H1 (cell line): ENCODE data around the gene MCAT. TPM values are rescaled to one million over a fixed set of nuclear protein-coding genes. Genes with fewer than 3 reads are reported as not detected.

Experiments
- CTCF ChIA-PET: fragments of 300-600 bp; sonication (Branson Sonifier 250); formaldehyde crosslinking; loops from one replicate; lab custom pipeline; 2021; ENCODE audit not compliant: partially characterized antibody; lab: Charles Lee
- POLR2A ChIA-PET: fragments of 300-600 bp; sonication (Branson Sonifier 250); formaldehyde crosslinking; loops from one replicate; lab custom pipeline; 2021; ENCODE audit warnings: inconsistent platforms; ENCODE audit not compliant: partially characterized antibody; lab: Charles Lee
- DNase-seq, 2 experiments: peaks; one replicate each; pipeline versions ENCODE4 v3.0.0 to v3.0.0-alpha.2; 2010 to 2022; ENCODE audit warnings: low spot score in 2 of 2, low read depth in 1 of 2, mixed read lengths in 1 of 2
- FAIRE-seq: peaks from 2 replicates; lab custom pipeline; 2011; peaks lifted over from hg19 to GRCh38; lab: Jason Lieb, UNC
- H2AFZ ChIP-seq: 2 replicates; pipeline ENCODE4 v1.8.1; 2012; ENCODE audit warnings: low read length, inconsistent platforms
- H2AK5ac ChIP-seq: 2 replicates; pipeline ENCODE4 v1.6.1; 2013; ENCODE audit warnings: low read depth, low read length
- H2BK120ac ChIP-seq: replicated peaks from 2 replicates; pipeline ENCODE3; 2013; ENCODE audit warnings: low read depth, low read length, inconsistent platforms
- H2BK12ac ChIP-seq: 2 replicates; pipeline ENCODE4 v1.6.1; 2013; ENCODE audit warnings: low read depth, low read length
- H2BK15ac ChIP-seq: 2 replicates; pipeline ENCODE4 v1.6.1; 2013; ENCODE audit warnings: low read length
- H2BK20ac ChIP-seq: 2 replicates; pipeline ENCODE4 v1.6.1; 2013; ENCODE audit warnings: low read length
- H2BK5ac ChIP-seq: 2 replicates; pipeline ENCODE4 v1.6.1; 2013; ENCODE audit warnings: low read depth, low read length
- H3K14ac ChIP-seq: 2 replicates; pipeline ENCODE4 v1.6.1; 2013; ENCODE audit warnings: inconsistent platforms; ENCODE audit not compliant: insufficient read length
- H3K18ac ChIP-seq: 2 replicates; pipeline ENCODE4 v1.6.1; 2013; ENCODE audit warnings: low read length; ENCODE audit errors: extremely low read depth
- H3K23ac ChIP-seq: 2 replicates; pipeline ENCODE4 v1.6.1; 2013; ENCODE audit warnings: inconsistent platforms; ENCODE audit not compliant: insufficient read length
- H3K23me2 ChIP-seq: 2 replicates; pipeline ENCODE4 v1.6.1; 2013; ENCODE audit warnings: low read depth, low read length
- H3K27ac ChIP-seq: 2 replicates; pipeline ENCODE4 v1.6.1; 2011; ENCODE audit warnings: low read depth, low read length, inconsistent platforms
- H3K27me3 ChIP-seq, 4 experiments: replicated peaks in 1 of 4; 1 replicate in 1 of 4; 2 replicates in 3 of 4; pipeline versions ENCODE4 v1.6.1 to v1.8.1; 2011 to 2013; ENCODE audit warnings: low read length in 3 of 4, mild to moderate bottlenecking in 3 of 4, inconsistent platforms in 2 of 4, mixed read lengths in 2 of 4, moderate library complexity in 1 of 4; ENCODE audit not compliant: control insufficient read depth in 3 of 4, insufficient read depth in 3 of 4; ENCODE audit errors: extremely low read depth in 1 of 4
- H3K36me3 ChIP-seq, 4 experiments: 2 replicates each; pipeline versions ENCODE4 v1.6.1 to v1.8.1; 2011 to 2013; ENCODE audit warnings: mild to moderate bottlenecking in 4 of 4, low read length in 3 of 4, moderate library complexity in 2 of 4, control low read depth in 1 of 4, inconsistent platforms in 1 of 4; ENCODE audit not compliant: insufficient read depth in 4 of 4, control insufficient read depth in 2 of 4
- H3K4ac ChIP-seq: replicated peaks from 2 replicates; pipeline ENCODE3; 2013; ENCODE audit warnings: low read length, low read depth, mixed read lengths, inconsistent platforms; ENCODE audit not compliant: insufficient read length
- H3K4me1 ChIP-seq, 4 experiments: replicated peaks in 1 of 4; 1 replicate in 1 of 4; 2 replicates in 3 of 4; pipeline versions ENCODE4 v1.6.1 to v1.8.1; 2011 to 2013; ENCODE audit warnings: low read length in 3 of 4, inconsistent platforms in 2 of 4, mixed read lengths in 1 of 4; ENCODE audit not compliant: insufficient read depth in 4 of 4, control insufficient read depth in 3 of 4
- H3K4me2 ChIP-seq, 2 experiments: 2 replicates each; pipeline versions ENCODE4 v1.6.1 to v1.8.1; 2011 to 2013; ENCODE audit warnings: low read depth in 2 of 2, low read length in 2 of 2, control low read depth in 1 of 2, inconsistent platforms in 1 of 2, mild to moderate bottlenecking in 1 of 2; ENCODE audit not compliant: insufficient read depth in 1 of 2
- H3K4me3 ChIP-seq, 4 experiments: fragments of 200-600, 300-600 bp in 1 of 4; sonication (generic), shearing (Covaris generic), sonication (Bioruptor Twin) in 1 of 4; 2 replicates each; pipeline versions ENCODE4 v1.5.1 to v1.8.1; 2011 to 2016; ENCODE audit warnings: low read length in 4 of 4, low read depth in 3 of 4, control low read depth in 2 of 4, inconsistent platforms in 2 of 4, mild to moderate bottlenecking in 2 of 4, mixed read lengths in 1 of 4, moderate library complexity in 1 of 4; ENCODE audit not compliant: insufficient read depth in 2 of 4; ENCODE audit errors: extremely low read depth in 1 of 4
- H3K56ac ChIP-seq: replicated peaks from 2 replicates; pipeline ENCODE3; 2013; ENCODE audit warnings: low read depth, mild to moderate bottlenecking, mixed read lengths, low read length, inconsistent platforms; ENCODE audit not compliant: insufficient read length
- H3K79me1 ChIP-seq: 2 replicates; pipeline ENCODE4 v1.6.1; 2013; ENCODE audit warnings: low read depth, low read length, control low read depth
- H3K79me2 ChIP-seq, 2 experiments: 2 replicates each; pipeline versions ENCODE4 v1.6.1 to v1.8.1; 2012 to 2013; ENCODE audit warnings: low read length in 2 of 2, mild to moderate bottlenecking in 2 of 2, inconsistent platforms in 1 of 2; ENCODE audit not compliant: insufficient read depth in 2 of 2, control insufficient read depth in 1 of 2
- H3K9ac ChIP-seq, 4 experiments: replicated peaks in 1 of 4; 1 replicate in 1 of 4; 2 replicates in 3 of 4; pipeline versions ENCODE4 v1.6.1 to v1.8.1; 2011 to 2013; ENCODE audit warnings: low read depth in 3 of 4, low read length in 3 of 4, control low read depth in 2 of 4, mild to moderate bottlenecking in 2 of 4, moderate library complexity in 2 of 4, inconsistent platforms in 1 of 4; ENCODE audit errors: extremely low read depth in 1 of 4
- H3K9me3 ChIP-seq, 2 experiments: 2 replicates each; pipeline versions ENCODE4 v1.6.1 to v1.8.1; 2012 to 2013; ENCODE audit warnings: mild to moderate bottlenecking in 2 of 2, moderate library complexity in 2 of 2, control low read depth in 1 of 2, inconsistent platforms in 1 of 2, low read depth in 1 of 2, low read length in 1 of 2, mixed read lengths in 1 of 2; ENCODE audit not compliant: insufficient read depth in 2 of 2
- H4K20me1 ChIP-seq, 2 experiments: replicated peaks in 1 of 2; 2 replicates each; pipeline versions ENCODE3 to v1.8.1; 2011 to 2013; ENCODE audit warnings: inconsistent platforms in 2 of 2, low read length in 2 of 2, mild to moderate bottlenecking in 1 of 2; ENCODE audit not compliant: insufficient read depth in 2 of 2, control insufficient read depth in 1 of 2
- H4K5ac ChIP-seq: 2 replicates; pipeline ENCODE4 v1.6.1; 2013; ENCODE audit warnings: low read length, low read depth, mixed read lengths, inconsistent platforms; ENCODE audit not compliant: insufficient read length
- H4K8ac ChIP-seq: 2 replicates; pipeline ENCODE4 v1.8.0; 2013; ENCODE audit warnings: mild to moderate bottlenecking, moderate library complexity, low read length, inconsistent platforms; ENCODE audit not compliant: insufficient read depth; ENCODE audit errors: extremely low read depth
- H4K91ac ChIP-seq: replicated peaks from 2 replicates; pipeline ENCODE3; 2013; ENCODE audit warnings: low read length, mixed read lengths, inconsistent platforms; ENCODE audit not compliant: insufficient read length
- KDM4A ChIP-seq: IDR thresholded peaks from one replicate; pipeline ENCODE4 v1.7.1; 2012; ENCODE audit warnings: low read depth, mild to moderate bottlenecking, moderate library complexity, low read length, inconsistent platforms; ENCODE audit not compliant: severe bottlenecking
- YY1 ChIP-seq: IDR thresholded peaks from 2 replicates; pipeline ENCODE4 v1.6.1; 2011; ENCODE audit warnings: low read depth, mild to moderate bottlenecking, low read length
- WGBS, 2 experiments: shearing (Covaris generic) in 1 of 2; methylation state at CpG; one replicate each; pipeline versions ENCODE4 v1.1.6 to v1.1.7; 2013 to 2015; ENCODE audit warnings: low lambda C conversion rate in 2 of 2, mixed read lengths in 2 of 2, inconsistent platforms in 1 of 2, low coverage in 1 of 2, missing lambda C conversion rate in 1 of 2; ENCODE audit not compliant: insufficient replicate concordance in 2 of 2, insufficient coverage in 1 of 2, insufficient read length in 1 of 2; ENCODE audit errors: extremely low coverage in 1 of 2, missing lambda C conversion rate in 1 of 2; 5-methylcytosine and 5-hydroxymethylcytosine counted together
- polyA plus RNA-seq, 7 experiments: library from polyadenylated mRNA; depleted of rRNA in 3 of 7; stranded (reverse) in 5 of 7; unstranded in 2 of 7; fragments of >200 nt in 5 of 7; fragments of 200-250 nt in 2 of 7; gene quantifications; 1 replicate in 5 of 7; 2 replicates in 1 of 7; 4 replicates in 1 of 7; pipeline versions ENCODE4 v1.2.1 to v1.2.3, GENCODE V29; 2011 to 2013; ENCODE audit warnings: missing spikeins in 2 of 7, mixed read lengths in 2 of 7
- total RNA-seq: library from RNA; stranded (reverse); fragmentation: NEBNext Ultra II Directional; extraction: Animal tissue kit (Norgen Biotek cat#: 25700); gene quantifications from 2 replicates; pipeline ENCODE4 v1.2.1, GENCODE V29; 2021

The MCAT gene
- total and polyA plus RNA-seq, 2 of the 8 experiments (the other 6 are each of a cell fraction or from before 2014, with no cell fraction given): 15.8 to 17.4 TPM

DNA sequence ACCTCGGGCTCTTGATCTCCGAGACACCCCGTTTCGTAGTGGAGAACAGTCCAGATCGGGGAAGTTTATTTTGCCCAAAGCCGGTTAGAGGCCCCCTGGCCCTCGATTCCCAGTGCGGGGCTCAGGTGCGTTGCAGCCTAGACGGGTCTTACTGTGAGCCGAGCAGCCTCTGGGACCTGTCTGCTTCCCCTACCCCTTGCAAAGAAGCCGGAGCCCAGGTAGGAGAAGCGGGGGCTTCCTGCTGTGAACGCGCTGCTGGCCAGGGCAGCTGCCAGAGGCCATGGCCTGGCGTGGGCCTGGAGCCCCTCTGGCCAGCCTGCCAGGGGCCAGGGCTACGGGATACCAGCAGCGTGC, 8.8 kb upstream of the MCAT start:
- peaks cover 1 to 21% (median 14%) of the 10 kb centered on the region in 4 experiments for H3K27me3 ChIP-seq
- no peak for FAIRE-seq
- CTCF ChIA-PET: interaction anchor here (1.0 kb wide), 1 partner anchor 34 kb away, joined by 4 read pairs; no protein-coding TSS in a partner anchor
- no peaks in the 10 kb centered on the region for H3K79me2 ChIP-seq
- H4K8ac ChIP-seq: peak overlapping the region; percentile 80; the same call in 1 of the 2 replicates
- H2AK5ac ChIP-seq: no peak overlapping the region
- no peaks in the 10 kb centered on the region for H3K79me1 ChIP-seq
- H3K56ac ChIP-seq: no peak overlapping the region
- peak overlapping the region; percentile 75; the same call in 1 of the 2 replicates for H2BK12ac ChIP-seq
- no peak overlapping the region for H3K9ac ChIP-seq
- H3K9me3 ChIP-seq: no peaks in the 10 kb centered on the region
- no peak overlapping the region for H2BK120ac ChIP-seq
- peak overlapping the region; percentile 48; the same call in 1 of the 2 replicates for H3K18ac ChIP-seq
- peak in 1 of 2 experiments; percentile 66 for DNase-seq
- peak overlapping the region; percentile 54 to 67 for H3K4me2 ChIP-seq
- no peak overlapping the region for H2AFZ ChIP-seq
- H2BK15ac ChIP-seq: peak overlapping the region; percentile 72; the same call in 1 of the 2 replicates
- peaks cover 13% of the 10 kb centered on the region; the same call in 1 of the 2 replicates for H3K23me2 ChIP-seq
- WGBS, 2 experiments: 58% methylated on average over 17 of the region's 18 CpGs; no CpG with 5 or more reads in 1 of the 2 experiments
- peaks cover 0 to 15% (median 13%) of the 10 kb centered on the region in 4 experiments; a peak in 6 of 7 replicates for H3K4me1 ChIP-seq
- no peaks in the 10 kb centered on the region for H3K36me3 ChIP-seq
- H2BK20ac ChIP-seq: no peak overlapping the region
- H3K27ac ChIP-seq: no peak overlapping the region
- H4K91ac ChIP-seq: peak overlapping the region; percentile 40
- TF ChIP-seq YY1: no peak
- TF ChIP-seq KDM4A: peak; percentile 34
- no peak overlapping the region for H3K14ac ChIP-seq
- H4K20me1 ChIP-seq: peaks cover 0 to 2% of the 10 kb centered on the region in 2 experiments
- no peak overlapping the region for H4K5ac ChIP-seq
- H3K4ac ChIP-seq: peak overlapping the region; percentile 38
- no peak overlapping the region for H2BK5ac ChIP-seq
- H3K23ac ChIP-seq: no peak overlapping the region
- peak overlapping the region; percentile 33 to 70 (median 40) for H3K4me3 ChIP-seq
- POLR2A ChIA-PET: interaction anchor here (0.8 to 2.2 kb wide), 2 partner anchors 13 to 36 kb away, joined by 3 to 4 read pairs; no protein-coding TSS in a partner anchor
